ENCODE results near the gene ARFRP1.
"Not testable (repeated sequence)": the region's sequence is repeated elsewhere in the genome, so short reads cannot be mapped to it uniquely, and the experiment has no call there.

The ARFRP1 gene

GRCh38 chr20:63671695-63672094 lies 36.1 kb downstream of the ARFRP1 start:
- DNase-seq: not testable (repeated sequence)

GRCh38 chr20:63668351-63668750 lies 39.4 kb downstream of the ARFRP1 start:
- DNase-seq: no peak

- no peak for DNase-seq
Measured at GRCh38 chr20:63667858-63668257, 39.9 kb downstream of the ARFRP1 start.

- DNase-seq: no peak
Measured at GRCh38 chr20:63665708-63666107, 42.1 kb downstream of the ARFRP1 start.

GRCh38 chr20:63664861-63665594 lies 42.7 kb downstream of the ARFRP1 start:
- DNase-seq: no peak

GRCh38 chr20:63664143-63664851 lies 43.5 kb downstream of the ARFRP1 start:
- DNase-seq: no peak

GRCh38 chr20:63663332-63664066 lies 44.3 kb downstream of the ARFRP1 start:
- DNase-seq: no peak

GRCh38 chr20:63662813-63663189 lies 45.0 kb downstream of the ARFRP1 start:
- DNase-seq: no peak

GRCh38 chr20:63661959-63662812 lies 45.6 kb downstream of the ARFRP1 start:
- no peak for DNase-seq

GRCh38 chr20:63661108-63661507 lies 46.7 kb downstream of the ARFRP1 start:
- no peak for DNase-seq

GRCh38 chr20:63660622-63661021 lies 47.2 kb downstream of the ARFRP1 start:
- no peak for DNase-seq

GRCh38 chr20:63660174-63660573 lies 47.6 kb downstream of the ARFRP1 start:
- not testable (repeated sequence) for DNase-seq

- DNase-seq: no peak
Measured at GRCh38 chr20:63659370-63659769, 48.4 kb downstream of the ARFRP1 start.

- DNase-seq: peak; percentile 30 to 35
Measured at GRCh38 chr20:63658749-63659187, 49.0 kb downstream of the ARFRP1 start.

- DNase-seq: peak; percentile 79 to 82
Measured at GRCh38 chr20:63657937-63658748, 49.6 kb downstream of the ARFRP1 start, which contains the start of gene RTEL1. Gene RTEL1, plus strand, starts transcription at chr20:63658312. Its CDS starts 1,091 bp downstream, at chr20:63659403.

- no peak for DNase-seq
Measured at GRCh38 chr20:63657260-63657936, 50.4 kb downstream of the ARFRP1 start.

- no peak for DNase-seq
Measured at GRCh38 chr20:63656451-63656850, 51.3 kb downstream of the ARFRP1 start.

GRCh38 chr20:63655249-63655648 lies 52.5 kb downstream of the ARFRP1 start:
- DNase-seq: no peak

GRCh38 chr20:63653974-63654668 lies 53.7 kb downstream of the ARFRP1 start:
- DNase-seq: no peak

Data from Kasumi-1 (cell line).